Measurements from ENCODE around the gene SENP5.

SENP5 gene

DNA sequence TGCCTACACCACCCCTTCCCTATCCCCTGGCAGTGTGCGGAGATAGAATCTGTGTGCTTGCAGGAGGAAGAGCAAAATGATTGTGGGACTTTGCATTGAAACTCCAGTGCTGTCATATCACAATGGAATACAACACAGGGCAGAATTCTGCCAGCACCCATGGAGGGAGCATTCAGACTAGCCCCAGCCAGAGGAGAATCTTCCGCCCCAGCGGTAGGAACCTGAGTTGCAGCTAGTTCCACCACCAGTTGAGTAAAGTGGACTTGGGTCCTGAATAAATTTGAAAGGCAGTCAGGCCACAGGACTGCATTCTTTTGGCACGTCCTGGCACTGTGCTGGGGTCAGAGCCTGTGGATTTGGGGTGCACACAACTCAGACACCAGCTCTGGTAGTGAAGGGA is 47.1 kb downstream of the SENP5 start:
- Histone ChIP-seq H3K9ac (ENCODE audit: low read length) (no peak overlapping the region), H3K79me2 (ENCODE audit: low read length) (no peaks in the 10 kb centered on the region), H3K27ac (ENCODE audit: low read length) (no peak overlapping the region), H3F3A (ENCODE audit: insufficient read depth, low read length) (no peaks in the 10 kb centered on the region), H3K4me2 (ENCODE audit: low read depth, low read length) (no peak overlapping the region), H3K27me3 (replicated peaks; ENCODE audit: insufficient read depth, low read length) (no peaks in the 10 kb centered on the region), H4K20me1 (ENCODE audit: insufficient read depth, low read length) (no peaks in the 10 kb centered on the region), H2AFZ (ENCODE audit: low read length) (no peak overlapping the region), H3K4me3 (ENCODE audit: low read length) (no peak overlapping the region), H3K9me2 (replicated peaks; ENCODE audit: insufficient read depth, low read length) (no peaks in the 10 kb centered on the region), H3K4me1 (ENCODE audit: low read length) (no peaks in the 10 kb centered on the region), H3K36me3 (replicated peaks; ENCODE audit: insufficient read depth, low read length) (no peaks in the 10 kb centered on the region), H3K9me3 (replicated peaks; ENCODE audit: insufficient read depth, low read length) (no peaks in the 10 kb centered on the region)
- TF ChIP-seq CTCF (IDR thresholded peaks at IDR 0.05; ENCODE audit: low read length) = no peak
- no peak for TF ChIP-seq EZH2phosphoT487 (IDR thresholded peaks at IDR 0.05; ENCODE audit: low read length)
- TF ChIP-seq EZH2 (optimal IDR thresholded peaks at IDR 0.05; ENCODE audit: low read depth, low read length) = no peak
- no peak for DNase-seq

DNA sequence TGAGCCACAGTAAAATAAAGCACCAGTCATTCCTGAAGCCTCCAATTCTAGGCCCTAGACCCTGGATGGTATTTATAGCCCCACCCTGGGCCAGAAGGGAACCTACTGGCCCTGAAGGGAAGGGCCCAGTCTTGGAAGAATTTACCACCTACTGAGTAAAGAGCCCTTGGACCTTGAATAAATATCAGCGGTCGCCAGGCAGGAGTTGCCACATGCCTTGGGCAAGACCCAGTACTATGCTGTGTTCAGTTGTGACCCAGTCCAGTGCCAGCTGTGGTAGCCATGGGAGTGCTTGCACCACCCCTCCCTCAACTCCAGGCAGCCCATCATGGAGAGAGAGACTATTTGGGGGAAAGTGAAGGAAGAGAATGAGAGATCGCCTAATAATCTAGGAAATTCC is 47.7 kb downstream of the SENP5 start:
- Histone ChIP-seq H3K4me1 (ENCODE audit: low read length) (no peaks in the 10 kb centered on the region), H4K20me1 (ENCODE audit: insufficient read depth, low read length) (no peaks in the 10 kb centered on the region), H3K27ac (ENCODE audit: low read length) (no peak overlapping the region), H3K79me2 (ENCODE audit: low read length) (no peaks in the 10 kb centered on the region), H3K27me3 (replicated peaks; ENCODE audit: insufficient read depth, low read length) (no peaks in the 10 kb centered on the region), H3K4me3 (ENCODE audit: low read length) (no peak overlapping the region), H3K4me2 (ENCODE audit: low read depth, low read length) (no peak overlapping the region), H3K36me3 (replicated peaks; ENCODE audit: insufficient read depth, low read length) (no peaks in the 10 kb centered on the region), H3F3A (ENCODE audit: insufficient read depth, low read length) (no peaks in the 10 kb centered on the region), H3K9me3 (replicated peaks; ENCODE audit: insufficient read depth, low read length) (no peaks in the 10 kb centered on the region), H3K9ac (ENCODE audit: low read length) (no peak overlapping the region), H3K9me2 (replicated peaks; ENCODE audit: insufficient read depth, low read length) (no peaks in the 10 kb centered on the region), H2AFZ (ENCODE audit: low read length) (no peak overlapping the region)
- no peak for DNase-seq
- no peak for TF ChIP-seq CTCF (IDR thresholded peaks at IDR 0.05; ENCODE audit: low read length)
- no peak for TF ChIP-seq EZH2 (optimal IDR thresholded peaks at IDR 0.05; ENCODE audit: low read depth, low read length)
- TF ChIP-seq EZH2phosphoT487 (IDR thresholded peaks at IDR 0.05; ENCODE audit: low read length) = no peak

- Histone ChIP-seq H3K9me2 (replicated peaks; ENCODE audit: insufficient read depth, low read length) (no peaks in the 10 kb centered on the region), H3K27me3 (replicated peaks; ENCODE audit: insufficient read depth, low read length) (no peaks in the 10 kb centered on the region), H3K4me3 (ENCODE audit: low read length) (no peak overlapping the region), H3K4me2 (ENCODE audit: low read depth, low read length) (no peak overlapping the region), H2AFZ (ENCODE audit: low read length) (no peak overlapping the region), H3K9me3 (replicated peaks; ENCODE audit: insufficient read depth, low read length) (no peaks in the 10 kb centered on the region), H4K20me1 (ENCODE audit: insufficient read depth, low read length) (no peaks in the 10 kb centered on the region), H3K79me2 (ENCODE audit: low read length) (no peaks in the 10 kb centered on the region), H3K36me3 (replicated peaks; ENCODE audit: insufficient read depth, low read length) (no peaks in the 10 kb centered on the region), H3K27ac (ENCODE audit: low read length) (no peak overlapping the region), H3F3A (ENCODE audit: insufficient read depth, low read length) (no peaks in the 10 kb centered on the region), H3K9ac (ENCODE audit: low read length) (no peak overlapping the region), H3K4me1 (ENCODE audit: low read length) (no peaks in the 10 kb centered on the region)
- no peak for TF ChIP-seq CTCF (IDR thresholded peaks at IDR 0.05; ENCODE audit: low read length)
- TF ChIP-seq EZH2phosphoT487 (IDR thresholded peaks at IDR 0.05; ENCODE audit: low read length) = no peak
- TF ChIP-seq EZH2 (optimal IDR thresholded peaks at IDR 0.05; ENCODE audit: low read depth, low read length) = no peak
- no peak for DNase-seq
Measured at GRCh38 chr3:196916221-196916620, 48.5 kb downstream of the SENP5 start.

Measured in MM.1S (cell line).